H1 (cell line): ENCODE data around the gene TLR9. TPM values are rescaled to one million over a fixed set of nuclear protein-coding genes. Genes with fewer than 3 reads are reported as not detected.

Source experiments
- ATF2 ChIP-seq: IDR thresholded peaks from 2 replicates; pipeline ENCODE4 v1.6.1; 2012; ENCODE audit warnings: low read length, inconsistent platforms
- CHD7 ChIP-seq: fragments of 300-600 bp; sonication (generic); IDR thresholded peaks from 2 replicates; pipeline ENCODE4 v1.7.1; 2012; ENCODE audit warnings: low read length, moderate library complexity, mild to moderate bottlenecking, inconsistent platforms; ENCODE audit not compliant: insufficient replicate concordance
- E2F6 ChIP-seq: IDR thresholded peaks from 2 replicates; pipeline ENCODE4 v1.6.1; 2012; ENCODE audit warnings: inconsistent platforms
- KDM5A ChIP-seq: fragments of 200-600 bp; IDR thresholded peaks from 2 replicates; pipeline ENCODE4 v1.7.1; 2012; ENCODE audit warnings: mild to moderate bottlenecking, low read length, inconsistent platforms, mixed read lengths
- RAD21 ChIP-seq, 2 experiments: IDR thresholded peaks in 1 of 2; conservative IDR thresholded peaks in 1 of 2; 2 replicates each; pipeline ENCODE4 v1.6.1; 2011; ENCODE audit warnings: low read depth in 2 of 2, low read length in 2 of 2, improper control_type of control experiment in 1 of 2, inconsistent platforms in 1 of 2, mild to moderate bottlenecking in 1 of 2, moderate library complexity in 1 of 2
- RXRA ChIP-seq: IDR thresholded peaks from 2 replicates; pipeline ENCODE4 v1.6.1; 2011; ENCODE audit warnings: low read depth, mild to moderate bottlenecking, low read length, moderate library complexity; ENCODE audit not compliant: insufficient read depth
- polyA plus RNA-seq, 7 experiments: library from polyadenylated mRNA; depleted of rRNA in 3 of 7; stranded (reverse) in 5 of 7; unstranded in 2 of 7; fragments of >200 nt in 5 of 7; fragments of 200-250 nt in 2 of 7; gene quantifications; 1 replicate in 5 of 7; 2 replicates in 1 of 7; 4 replicates in 1 of 7; pipeline versions ENCODE4 v1.2.1 to v1.2.3, GENCODE V29; 2011 to 2013; ENCODE audit warnings: missing spikeins in 2 of 7, mixed read lengths in 2 of 7
- total RNA-seq: library from RNA; stranded (reverse); fragmentation: NEBNext Ultra II Directional; extraction: Animal tissue kit (Norgen Biotek cat#: 25700); gene quantifications from 2 replicates; pipeline ENCODE4 v1.2.1, GENCODE V29; 2021

Gene TLR9
- total and polyA plus RNA-seq, 2 of the 8 experiments (the other 6 are each of a cell fraction or from before 2014, with no cell fraction given), result 0.05 TPM; not detected in 1

- TF ChIP-seq CHD7 (no peak), RXRA (no peak), RAD21 (IDR thresholded peaks at IDR 0.05 in 1 of 2, conservative IDR thresholded peaks at IDR 0.05 in 1 of 2; ENCODE audit: low read depth in 2 of 2, low read length in 2 of 2) (no peak), ATF2 (no peak), KDM5A (no peak), E2F6 (no peak)
Measured at GRCh38 chr3:52270252-52270754, 44.9 kb upstream of the TLR9 start (continued).
